Heart left ventricle (tissue), 13 donors: ENCODE measurements around the gene PARD3.

Experiments
- CTCF ChIP-seq, 12 donors: fragments of 200-600 bp; sonication (generic) in 4 of 12; IDR thresholded peaks; one replicate each; pipeline versions ENCODE4 v1.5.0 to v1.8.0; 2018 to 2022; ENCODE audit warnings: antibody characterized with exemption in 12 of 12, mild to moderate bottlenecking in 5 of 12
- POLR2A ChIP-seq, 2 donors: fragments of 450-650 bp; IDR thresholded peaks; one replicate each; pipeline ENCODE4 v1.6.1; 2017; ENCODE audit warnings: antibody characterized with exemption in 2 of 2, mild to moderate bottlenecking in 2 of 2, moderate library complexity in 2 of 2
- donor health status: ischemic (EF 13 %, LVEDD 7.1; RV severe dilation, severe dysfunction).
- donor health status: DM: no; HTN: yes; CAD: no.
- donor health status: DM: no; HTN: no; CAD: no.
- donor health status: ischemic (EF 25% LVEDD 6.9; RV normal size, moderate dysfunction).
- donor health status: ischemic (EF 25% LVEDD 5.7; RV mildly dilated, moderate dysfunction).
- donor health status: ischemic (EF 35%, LVEDD 5.7; RV mildly dilated, moderate dysfunction).
- donor health status: nonischemic (EF 11% LVEDD 7.7; RV severe dilation, severe dysfunction).
- donor health status: DM: yes; HTN: yes; CAD: no.
- donor health status: PGD.
- donor health status: ischemic (EF 29% LVEDD 5.4; RV normal size, mild dysfunction).
- donor health status: nonischemic (EF 23%, LVEDD 6.1; RV moderate dilation, normal function).

- TF ChIP-seq CTCF (IDR thresholded peaks at IDR 0.05): no peak
- no peak for TF ChIP-seq POLR2A (IDR thresholded peaks at IDR 0.05)
These were observed 474.2 kb downstream of the PARD3 start for GRCh38 chr10:34340934-34341333.
